SKM-1 (cell line): ENCODE measurements around the gene WNT5A.

Experiments
- DNase-seq: peaks from one replicate; lab custom pipeline; 2025; ENCODE audit not compliant: unreplicated experiment; lab: John Stamatoyannopoulos, UW

WNT5A gene

DNA sequence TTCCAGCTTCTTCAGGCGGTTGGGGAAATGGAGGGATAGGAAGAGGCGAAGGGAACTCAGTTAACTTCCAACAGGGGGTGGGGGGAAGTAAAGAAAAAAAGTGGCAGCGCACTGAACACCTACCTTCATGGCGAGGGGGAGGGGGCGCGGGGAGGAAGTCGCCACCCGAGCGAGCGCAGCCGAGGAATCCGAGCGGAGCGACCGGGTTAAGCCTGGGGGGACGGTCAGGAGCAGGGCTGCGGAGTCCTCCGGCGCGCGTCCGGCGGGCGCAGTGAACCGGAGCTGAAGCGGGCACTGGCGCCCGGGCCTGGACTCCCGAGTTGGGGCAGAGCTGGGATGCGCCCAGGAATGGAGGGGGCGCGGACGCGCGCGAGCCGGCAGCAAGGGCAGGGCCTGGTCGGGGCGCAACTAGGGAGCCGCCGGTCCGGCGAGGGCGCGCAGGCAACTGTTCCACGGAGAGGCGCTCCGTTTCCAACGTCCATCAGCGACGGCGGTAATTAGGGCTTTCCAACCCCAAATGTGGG is at the start of gene WNT5A:
Gene WNT5A (minus strand): TSS at position 450 of the 524 bp plus-strand sequence. CDS start 321 bp downstream, at position 129.
- DNase-seq = no peak

DNA sequence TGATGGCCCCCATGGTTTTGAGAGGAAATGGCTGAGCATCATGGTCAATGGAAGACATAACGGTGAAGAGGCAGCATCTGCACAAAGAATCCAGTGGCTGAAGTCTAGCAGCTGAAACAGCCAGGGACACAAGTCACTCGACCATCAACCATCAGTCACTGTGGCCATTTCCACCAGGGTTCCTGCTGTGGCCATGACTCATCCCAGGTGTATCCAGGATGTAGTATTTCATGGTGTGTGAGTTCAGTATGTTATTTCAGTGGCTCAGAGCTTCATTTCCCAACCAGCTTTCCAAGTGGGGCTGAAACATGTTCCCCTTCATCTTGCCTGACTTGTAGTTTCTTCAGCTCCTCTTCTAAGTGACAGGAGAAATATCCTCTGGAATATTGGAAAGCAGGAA is 47.8 kb upstream of the WNT5A start:
- no peak for DNase-seq

DNA sequence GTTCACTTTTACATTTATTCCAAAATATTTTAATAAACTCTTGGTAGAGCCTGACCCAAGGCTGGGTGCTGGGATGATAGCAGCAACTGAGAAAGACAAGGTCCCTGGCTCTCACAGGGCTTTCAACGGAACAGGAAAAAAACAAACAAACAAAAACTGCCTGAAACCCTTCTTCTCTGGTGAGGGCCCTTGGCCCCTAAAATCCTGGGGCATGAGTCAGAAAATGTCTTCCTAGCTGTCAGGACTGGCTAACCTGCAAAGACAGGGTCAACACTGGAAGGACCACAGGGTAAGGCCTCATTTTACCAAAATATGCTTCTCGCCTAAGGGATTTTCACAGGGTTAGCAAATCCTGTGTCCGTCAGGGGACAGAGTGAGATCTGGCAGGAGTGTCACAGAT is 45.7 kb upstream of the WNT5A start:
- DNase-seq = no peak

DNA sequence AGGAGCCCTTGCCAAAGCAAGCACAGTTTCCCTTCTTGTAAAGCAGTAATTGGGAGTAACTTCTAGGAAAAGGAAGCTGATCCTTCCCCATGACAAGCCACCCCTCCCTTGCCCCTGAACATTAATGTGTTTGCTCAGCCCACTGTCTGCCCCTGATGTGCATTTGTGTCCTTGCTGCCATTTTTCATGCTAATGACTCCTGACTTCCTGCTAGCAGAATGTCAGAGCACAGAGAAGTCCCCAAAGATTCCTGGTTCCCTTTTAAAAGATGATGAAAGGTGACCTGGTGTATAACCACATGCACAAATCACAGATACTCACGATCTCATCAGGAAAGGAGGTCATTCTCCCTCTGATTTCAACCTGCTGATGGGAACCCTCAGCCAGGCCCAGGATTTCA is 44.2 kb upstream of the WNT5A start:
- no peak for DNase-seq

DNA sequence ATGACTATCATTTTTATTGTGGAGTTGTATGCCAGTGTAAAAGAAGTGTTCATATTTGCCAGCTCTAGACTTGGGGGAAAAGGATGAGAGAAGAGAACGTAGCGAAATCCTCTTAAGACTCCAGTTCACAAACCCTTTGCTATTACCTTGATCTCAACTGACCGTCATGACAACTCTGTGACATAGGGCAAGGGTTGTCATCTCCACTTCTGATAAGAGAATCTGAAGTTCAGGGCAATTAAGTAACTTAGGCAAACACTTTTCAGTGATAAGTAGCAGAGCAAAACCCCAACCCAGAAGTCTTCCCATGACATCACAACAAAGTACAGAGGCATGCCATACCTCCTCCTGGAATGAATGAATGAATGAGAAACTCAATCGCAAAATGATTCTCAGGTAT is 40.3 kb upstream of the WNT5A start:
- no peak for DNase-seq

DNA sequence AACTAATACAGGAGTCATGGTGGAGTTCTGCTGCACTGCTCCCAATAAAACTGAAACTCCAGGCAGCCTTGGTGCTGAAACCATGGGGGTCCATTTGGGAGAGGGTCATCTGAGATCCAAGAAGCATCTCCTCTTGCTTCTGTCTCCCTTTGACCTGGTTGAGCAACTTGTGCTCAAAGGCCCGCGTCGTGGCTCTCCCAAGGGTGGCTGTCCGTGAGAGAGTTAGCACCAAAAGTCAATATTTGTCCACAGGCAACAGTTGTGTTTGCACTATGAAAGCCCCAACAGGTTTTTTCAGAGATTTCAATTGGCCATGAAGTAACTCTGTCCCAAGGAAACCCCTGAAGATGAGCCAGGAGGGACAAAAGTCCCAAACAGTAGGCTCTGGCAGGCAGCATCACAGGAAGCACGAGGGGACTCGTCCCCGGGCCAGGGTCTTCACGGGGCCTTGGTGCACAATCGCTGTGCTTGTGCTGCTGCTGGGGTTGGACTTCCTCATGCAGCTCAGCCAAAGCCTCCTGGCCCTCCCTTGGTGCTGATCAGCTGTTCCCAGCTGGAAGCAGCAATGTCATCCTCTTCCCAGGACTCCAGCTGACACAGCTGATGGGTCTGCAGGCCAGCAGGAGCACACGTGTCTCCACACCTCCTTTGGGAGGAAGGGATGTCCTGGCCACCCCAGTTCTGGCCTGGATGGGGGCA is 39.4 kb upstream of the WNT5A start:
- DNase-seq = no peak

DNA sequence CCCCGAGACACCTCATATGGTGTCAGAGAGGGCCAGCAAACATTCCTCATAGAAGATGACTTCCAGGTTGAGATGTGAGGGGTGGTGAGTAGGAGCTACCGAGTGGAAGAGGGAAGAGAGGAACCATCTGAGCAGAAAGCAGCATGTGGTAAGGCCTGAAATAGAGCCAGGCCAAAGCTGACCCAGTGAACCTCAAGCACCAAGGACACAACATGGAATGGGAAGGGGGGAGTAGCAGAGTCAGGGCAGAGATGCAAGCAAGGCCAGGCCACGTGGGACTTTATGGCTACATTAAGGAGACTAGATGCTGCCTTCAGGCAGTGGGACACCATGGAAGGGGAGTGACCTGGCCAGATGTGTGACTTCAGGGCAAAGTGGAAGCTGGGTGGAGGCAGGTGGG is 38.3 kb upstream of the WNT5A start:
- no peak for DNase-seq

DNA sequence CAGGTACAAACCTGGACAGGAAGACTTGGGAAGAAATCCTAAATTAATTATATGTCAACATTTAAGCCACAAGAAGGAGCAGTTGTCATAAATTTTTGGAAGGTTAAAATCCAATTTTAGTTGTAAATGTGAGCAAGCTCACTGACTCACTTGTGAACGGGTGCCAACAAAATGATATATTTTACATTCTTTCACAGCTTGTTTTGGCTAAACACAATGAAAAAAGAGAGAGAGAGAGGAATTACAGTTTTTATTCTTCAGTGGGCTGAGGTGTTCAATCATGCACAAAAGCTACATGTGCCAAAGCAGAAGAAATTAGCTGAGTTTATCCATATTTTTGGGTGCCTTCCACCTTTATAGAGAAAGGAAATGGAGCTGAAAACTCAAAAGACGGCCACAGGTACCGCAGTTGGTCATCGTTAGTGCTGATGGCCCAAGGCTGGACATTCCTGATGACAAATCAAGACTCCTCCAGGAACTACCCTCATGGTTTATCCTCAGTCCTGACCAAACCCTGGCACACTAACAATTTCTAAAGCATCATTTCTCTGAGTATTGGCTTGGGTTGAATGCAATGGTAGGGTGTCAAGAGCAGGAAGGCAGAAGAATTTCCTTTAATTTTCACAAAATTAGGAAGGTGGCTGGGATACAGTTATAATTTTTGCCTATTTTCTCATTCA is 37.6 kb upstream of the WNT5A start:
- no peak for DNase-seq

DNA sequence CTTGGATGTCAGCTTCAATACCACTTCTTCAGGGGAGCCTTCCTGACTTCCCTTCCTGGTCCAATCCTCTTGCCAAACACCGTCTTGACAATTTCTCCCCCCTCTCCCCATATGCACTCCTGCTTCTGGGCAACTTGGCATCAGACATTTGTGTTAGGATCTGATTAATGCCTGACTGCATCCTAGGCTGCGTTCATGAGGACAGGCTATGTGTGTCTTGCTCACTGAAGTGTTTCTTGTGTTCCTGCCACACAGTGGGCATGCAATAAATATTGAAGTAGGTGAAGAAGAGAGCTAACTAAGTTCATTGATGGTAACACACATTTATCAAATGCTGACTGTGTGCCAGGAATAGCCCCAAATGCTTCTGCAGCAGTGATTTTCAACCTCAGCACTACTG is 36.4 kb upstream of the WNT5A start:
- no peak for DNase-seq

DNA sequence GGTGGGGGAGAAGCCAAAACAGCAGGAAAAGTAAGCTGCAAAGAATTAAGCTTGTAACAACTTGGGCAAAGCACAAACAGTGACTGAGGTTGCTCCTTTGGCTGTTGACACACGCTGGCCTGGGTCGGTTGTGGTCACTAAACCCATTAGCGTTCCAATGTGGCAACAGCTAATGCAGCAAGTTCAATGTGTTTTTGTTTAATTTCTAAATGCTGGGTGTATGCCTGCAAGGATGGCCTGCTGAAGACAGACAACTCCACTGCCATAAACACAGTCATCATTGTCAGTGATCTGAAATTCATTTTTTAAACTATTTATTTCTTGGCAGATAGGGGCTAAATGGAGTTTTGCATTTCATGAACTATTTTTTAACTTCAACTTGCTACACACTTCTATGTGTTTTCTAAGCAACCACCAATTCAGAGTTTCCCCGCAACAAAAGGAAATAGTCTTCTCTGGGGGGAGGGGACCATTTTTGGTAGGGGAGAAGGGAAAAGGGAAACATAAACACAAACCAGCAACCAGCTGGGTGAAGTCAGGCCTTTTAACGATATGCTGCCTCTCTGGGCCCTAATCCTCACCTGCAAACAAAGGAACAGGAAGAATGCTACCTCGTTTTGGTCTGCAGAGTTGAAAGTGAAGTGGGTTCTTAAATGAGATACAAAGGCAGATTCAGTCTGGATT is 34.8 kb upstream of the WNT5A start:
- DNase-seq = no peak

DNA sequence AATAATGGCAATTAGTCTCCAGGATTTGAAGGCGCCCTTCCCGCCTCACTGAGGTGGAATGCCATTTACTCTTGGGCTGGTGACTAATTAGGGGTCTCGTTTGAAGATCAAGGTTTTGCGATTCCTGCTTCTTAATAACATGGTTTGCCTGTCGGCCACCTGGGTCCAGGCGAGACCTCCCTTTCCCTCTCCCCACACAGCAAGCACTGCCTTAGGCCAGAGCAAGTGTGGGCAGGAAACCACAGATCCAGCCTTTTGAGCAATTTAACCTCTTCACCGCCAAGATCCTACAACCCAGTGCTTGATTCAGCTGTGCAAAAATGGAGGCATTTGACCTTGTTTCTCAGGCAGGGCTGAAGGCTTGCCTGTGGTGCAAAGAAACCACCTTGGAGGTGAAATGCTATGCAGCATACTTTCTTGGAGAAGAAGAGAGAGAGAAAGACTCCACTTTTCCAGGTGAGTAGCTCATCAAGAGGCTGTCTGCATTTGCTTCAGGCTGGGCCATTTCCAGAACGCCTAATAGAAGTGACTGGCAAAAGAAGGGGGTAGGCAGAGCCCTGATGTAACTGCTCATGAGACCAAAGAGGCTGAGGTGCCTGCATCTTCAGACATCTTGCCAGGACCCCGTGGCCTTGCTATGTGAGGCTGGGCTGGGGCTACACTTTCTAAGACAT is 34.1 kb upstream of the WNT5A start:
- DNase-seq = no peak

DNA sequence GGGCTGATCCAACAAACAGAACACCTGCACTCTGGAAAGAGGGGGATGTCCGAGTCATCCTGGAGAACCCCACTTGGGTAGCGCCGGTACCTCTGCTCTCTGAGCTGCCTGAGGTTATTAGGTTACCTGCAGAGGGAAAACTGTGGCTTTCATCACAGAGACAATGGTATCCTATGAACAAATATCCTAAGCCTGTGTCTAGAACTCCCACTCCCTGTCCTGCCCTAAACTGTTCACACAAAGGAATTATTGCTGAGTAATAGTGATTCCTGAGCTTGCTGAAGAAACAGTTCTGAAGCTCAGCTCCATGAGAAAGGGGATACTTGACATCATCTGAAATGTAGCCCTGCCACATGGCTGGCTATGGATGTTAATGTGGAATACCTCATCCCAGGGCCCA is 31.9 kb upstream of the WNT5A start:
- no peak for DNase-seq

DNA sequence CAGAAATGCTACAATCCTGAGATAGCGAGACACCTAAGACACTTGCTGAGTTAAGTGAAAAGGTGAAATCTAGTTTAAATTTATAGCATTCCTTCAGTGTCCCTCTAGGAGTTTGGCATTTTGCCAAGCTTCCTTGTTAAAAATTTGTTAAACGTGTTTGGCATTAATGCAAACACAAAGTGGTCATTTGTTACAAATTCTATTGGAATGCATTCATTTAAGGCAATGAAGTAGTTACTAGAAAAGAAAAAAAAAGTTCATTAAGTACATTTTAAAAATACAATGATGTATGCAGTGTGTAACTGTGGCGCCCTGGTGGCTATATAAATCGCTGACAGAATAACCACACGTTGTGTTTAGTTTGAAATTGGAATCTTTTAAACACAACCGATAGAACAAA is 31.3 kb upstream of the WNT5A start:
- DNase-seq = no peak

DNA sequence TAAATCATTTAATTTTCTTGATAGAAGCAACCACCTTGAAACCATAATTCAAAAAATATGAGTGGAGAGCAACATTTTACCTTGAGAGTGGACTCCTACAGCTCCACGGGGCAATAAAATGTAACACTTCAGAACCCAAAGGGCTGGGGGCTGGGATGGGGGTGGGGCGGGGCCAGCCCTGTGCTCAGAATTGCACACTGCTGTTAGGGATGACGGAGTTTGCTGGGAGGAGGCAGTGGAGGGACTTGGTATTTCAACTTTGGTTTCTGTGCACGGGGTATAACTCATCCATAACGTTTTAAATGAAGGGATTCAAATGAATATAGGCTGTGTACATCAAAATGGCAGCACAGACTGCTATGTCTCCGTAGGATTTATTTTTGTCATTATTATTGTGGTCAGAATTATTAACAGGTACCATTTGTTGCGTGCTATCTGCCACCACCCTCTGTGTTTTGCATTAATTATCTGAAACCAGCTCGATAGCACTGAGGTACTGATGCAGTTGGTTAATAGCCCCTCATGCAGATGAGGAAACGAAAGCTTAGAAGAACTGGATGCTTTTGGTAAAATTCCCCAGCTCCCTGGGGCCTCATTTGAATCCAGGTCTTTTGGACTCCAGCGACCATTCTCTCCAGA is 29.4 kb upstream of the WNT5A start:
- no peak for DNase-seq

DNA sequence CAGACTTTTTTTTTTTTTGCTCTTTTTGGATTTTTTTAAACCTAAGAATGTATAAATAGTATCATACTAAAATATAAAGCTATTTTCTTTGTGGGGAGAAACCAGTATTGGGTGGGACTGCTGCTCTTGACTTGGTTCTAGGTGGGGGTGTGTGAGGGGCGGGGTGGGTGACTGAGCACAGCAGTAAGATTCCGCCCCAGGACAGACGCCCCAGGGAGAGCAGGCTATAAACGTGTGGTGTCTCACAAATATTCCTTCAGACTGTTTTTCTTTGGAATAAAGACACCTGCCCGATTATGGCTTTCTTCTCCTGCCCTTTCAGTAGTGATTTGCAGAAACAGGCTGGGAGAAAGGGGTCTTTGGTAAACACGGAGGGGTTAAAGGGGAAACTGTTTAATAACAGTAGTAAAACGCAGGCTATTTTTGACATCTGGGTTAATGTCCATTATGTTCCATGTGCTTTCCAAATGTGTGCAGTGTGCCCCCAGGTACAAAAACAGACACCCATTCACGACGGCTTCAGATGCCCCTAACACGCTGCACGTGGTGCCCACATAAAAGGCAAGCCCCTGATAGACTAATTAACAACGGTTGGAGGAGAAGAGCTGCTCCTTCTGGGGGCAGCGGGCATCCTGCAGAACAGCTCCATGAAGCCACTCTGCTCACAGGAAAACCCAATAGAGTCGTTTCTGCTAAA is 28.6 kb upstream of the WNT5A start:
- DNase-seq = no peak

DNA sequence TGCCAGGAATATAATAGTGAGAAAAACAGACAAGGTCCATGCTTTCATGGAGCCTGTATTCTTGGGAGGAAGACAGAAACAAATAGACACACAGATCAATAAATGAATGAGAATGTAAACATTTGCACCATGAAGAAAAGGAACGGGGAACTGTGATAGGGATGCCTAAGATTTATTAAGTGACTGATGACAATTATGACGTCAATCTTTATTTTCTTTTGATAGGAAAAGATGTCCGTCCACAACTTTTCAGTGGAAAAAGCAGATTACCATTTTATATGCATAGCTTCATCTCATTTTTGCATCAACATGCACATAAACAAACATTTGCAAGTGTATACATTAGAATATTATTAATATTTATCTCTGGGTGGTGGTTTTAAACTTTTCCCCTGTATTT is 27.9 kb upstream of the WNT5A start:
- no peak for DNase-seq

DNA sequence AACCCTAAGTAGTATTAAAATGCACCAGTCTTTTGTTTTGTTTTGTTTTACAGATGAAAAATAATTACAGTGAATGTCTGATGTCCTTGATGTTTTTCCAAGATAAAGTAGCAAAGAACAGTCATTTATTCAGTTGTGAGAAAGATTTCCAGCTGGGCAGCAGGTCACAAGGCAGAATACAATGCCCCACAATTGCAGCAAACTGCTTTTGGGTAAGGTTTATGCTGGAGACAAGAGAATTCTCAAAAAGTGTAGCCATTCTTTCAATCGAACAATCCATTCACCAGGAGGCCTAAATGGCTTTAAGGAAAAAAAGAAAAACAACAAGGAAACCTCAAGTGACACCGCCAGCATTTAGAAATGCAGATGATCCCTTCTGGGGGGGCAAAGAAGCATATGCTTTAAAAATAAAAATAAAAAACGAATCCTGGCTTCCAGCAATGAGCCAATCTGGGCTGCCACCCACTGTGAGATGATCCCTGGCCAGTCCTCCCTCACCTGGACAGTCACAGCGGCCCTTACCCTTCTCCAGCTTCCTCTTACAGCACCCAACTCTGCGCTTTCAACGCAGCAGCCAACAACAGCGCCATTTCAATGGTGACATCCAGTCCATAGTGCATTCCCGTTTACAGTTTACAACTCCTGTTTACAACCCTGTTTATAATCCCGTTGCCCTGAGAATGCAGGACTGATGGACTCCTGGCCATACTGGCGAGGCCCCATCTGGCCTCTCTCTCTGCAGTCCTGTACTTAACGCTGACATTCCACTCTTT is 25.7 kb upstream of the WNT5A start:
- no peak for DNase-seq

DNA sequence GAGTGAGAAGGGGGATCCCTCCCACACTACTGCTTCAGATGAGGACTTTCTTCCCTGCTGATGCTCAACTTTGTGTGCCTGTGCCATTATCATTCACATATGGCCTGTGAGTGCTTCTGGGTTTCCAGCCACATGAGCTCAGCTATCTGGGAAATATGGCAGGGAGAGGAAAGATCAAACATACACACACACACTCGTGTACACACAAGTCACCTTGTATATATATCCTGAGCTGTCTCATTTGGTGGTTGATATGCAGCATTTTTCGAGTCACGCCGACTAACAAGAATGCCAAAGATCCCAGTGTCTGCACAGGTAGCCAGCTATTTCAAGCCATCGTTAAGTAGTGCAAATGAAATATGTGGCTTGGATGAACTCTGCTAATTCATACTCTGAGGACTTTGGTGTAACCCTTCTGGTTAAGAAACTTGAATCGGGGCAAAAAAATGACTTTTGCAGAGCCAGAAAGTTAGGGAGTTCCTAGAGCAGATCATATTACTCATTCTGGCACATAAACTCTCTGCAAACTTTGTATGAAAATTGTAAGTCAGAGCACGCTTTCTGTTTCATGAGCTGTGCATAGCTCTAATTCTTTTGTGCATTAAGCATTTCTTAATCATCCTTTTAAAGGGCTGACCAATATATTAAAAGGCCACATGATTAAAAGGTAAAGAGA is 24.9 kb upstream of the WNT5A start:
- DNase-seq = no peak

DNA sequence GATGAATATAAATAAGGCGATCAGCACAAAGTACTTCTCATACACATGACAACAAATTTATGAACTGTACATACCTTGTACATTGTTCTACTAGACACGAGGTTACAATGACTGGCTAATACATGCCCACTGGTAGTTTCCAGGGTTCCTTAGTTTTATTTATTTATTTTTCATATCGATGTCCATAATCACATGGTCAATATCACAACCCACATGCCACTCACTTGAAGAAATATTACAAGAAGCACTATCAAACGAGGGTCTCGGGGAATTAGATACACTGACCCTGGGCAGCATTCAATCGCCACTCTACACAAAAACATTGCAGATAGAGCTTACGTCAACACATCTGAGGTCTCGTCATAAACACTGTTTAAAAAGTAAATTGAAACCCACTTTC is 21.2 kb upstream of the WNT5A start:
- DNase-seq = no peak
